Caco-2 (cell line): ENCODE measurements around the gene CRY2. TPM values are rescaled to one million over a fixed set of nuclear protein-coding genes. Genes with fewer than 3 reads are reported as not detected.

ENCODE experiments used
- BruUV-seq: library from RNA; stranded (reverse); fragments of 400-500 nt; replicated peaks from 2 replicates; lab custom pipeline; 2021; lab: Mats Ljungman, UMichigan
- CTCF ChIA-PET: fragments of 300-600 bp; sonication (Branson Sonifier 250); formaldehyde crosslinking; loops from one replicate; lab custom pipeline; 2022; ENCODE audit warnings: antibody characterized with exemption; lab: Charles Lee
- POLR2A ChIA-PET: fragments of 300-600 bp; sonication (Branson Sonifier 250); formaldehyde crosslinking; loops from one replicate; lab custom pipeline; 2022; ENCODE audit warnings: antibody characterized with exemption; lab: Charles Lee
- DNase-seq, 2 experiments: peaks; one replicate each; pipeline versions ENCODE4 v3.0.0 to v3.0.0-alpha.2; 2020 to 2022
- H3K27me3 ChIP-seq: replicated peaks from 2 replicates; pipeline ENCODE4 v1.6.0; 2011; ENCODE audit warnings: low read length; ENCODE audit not compliant: control insufficient read depth, insufficient read depth
- H3K36me3 ChIP-seq: 2 replicates; pipeline ENCODE4 v1.5.1; 2011; ENCODE audit warnings: low read length; ENCODE audit not compliant: control insufficient read depth, insufficient read depth
- H3K4me1 ChIP-seq: fragments of 250-450 bp; sonication (Bioruptor Pico); 2 replicates; pipeline ENCODE4 v1.5.1; 2020; ENCODE audit warnings: mild to moderate bottlenecking
- H3K4me3 ChIP-seq: 2 replicates; pipeline ENCODE4 v1.5.1; 2011; ENCODE audit warnings: low read depth, mild to moderate bottlenecking, control low read depth, low read length
- H3K9me3 ChIP-seq: fragments of 250-450 bp; sonication (Bioruptor Pico); 2 replicates; pipeline ENCODE4 v1.5.1; 2020; ENCODE audit warnings: mild to moderate bottlenecking, moderate library complexity
- H3K27ac Mint-ChIP-seq: one replicate; pipeline ENCODE4 v1.8.0; 2022; ENCODE audit warnings: mixed read lengths; ENCODE audit not compliant: unreplicated experiment
- H3K27me3 Mint-ChIP-seq: one replicate; pipeline ENCODE4 v1.8.0; 2022; ENCODE audit warnings: mixed read lengths; ENCODE audit not compliant: insufficient read depth, unreplicated experiment
- H3K36me3 Mint-ChIP-seq: one replicate; pipeline ENCODE4 v1.8.0; 2022; ENCODE audit warnings: mild to moderate bottlenecking, mixed read lengths; ENCODE audit not compliant: insufficient read depth, unreplicated experiment
- H3K4me1 Mint-ChIP-seq: one replicate; pipeline ENCODE4 v1.8.0; 2022; ENCODE audit warnings: low read depth, mixed read lengths; ENCODE audit not compliant: unreplicated experiment
- H3K4me3 Mint-ChIP-seq: one replicate; pipeline ENCODE4 v1.8.0; 2022; ENCODE audit warnings: mild to moderate bottlenecking, moderate library complexity, mixed read lengths; ENCODE audit not compliant: unreplicated experiment
- H3K9me3 Mint-ChIP-seq: one replicate; pipeline ENCODE4 v1.8.0; 2022; ENCODE audit warnings: mixed read lengths; ENCODE audit not compliant: unreplicated experiment
- CTCF ChIP-seq, 2 experiments: fragments of 200-600 bp in 1 of 2; IDR thresholded peaks; 1 replicate in 1 of 2; 2 replicates in 1 of 2; pipeline versions ENCODE4 v1.5.1 to v1.8.0; 2011 to 2022; ENCODE audit warnings: antibody characterized with exemption in 1 of 2, control low read depth in 1 of 2, inconsistent platforms in 1 of 2, low read depth in 1 of 2, low read length in 1 of 2, mild to moderate bottlenecking in 1 of 2, moderate library complexity in 1 of 2; ENCODE audit not compliant: insufficient read depth in 1 of 2, severe bottlenecking in 1 of 2, unreplicated experiment in 1 of 2
- intact Hi-C: fragments of 100-400 bp; cut with micrococcal nuclease; formaldehyde crosslinking; loops from one replicate; pipeline ENCODE4 v1.10.0; 2022; ENCODE audit not compliant: unreplicated experiment
- total RNA-seq: library from RNA; stranded (reverse); gene quantifications from 2 replicates; pipeline ENCODE4 v1.2.3, GENCODE V29; 2022

CRY2 gene
- total RNA-seq, 1 experiment from 2014 or later = 28.5 TPM

- intact Hi-C loops = no loop called here
- POLR2A ChIA-PET = no interaction called here
- Histone ChIP-seq H3K36me3 (peaks cover 5% of the 10 kb centered on the region), H3K27me3 (no peaks in the 10 kb centered on the region), H3K4me3 (no peak overlapping the region), H3K9me3 (no peaks in the 10 kb centered on the region), H3K4me1 (no peaks in the 10 kb centered on the region)
- BruUV-seq = no TSS peak
- H3K4me3 Mint-ChIP-seq = no peak overlapping the region
- CTCF ChIA-PET = no interaction called here
- H3K27ac Mint-ChIP-seq = no peak overlapping the region
- H3K27me3 Mint-ChIP-seq = no peaks in the 10 kb centered on the region
- no peaks in the 10 kb centered on the region for H3K9me3 Mint-ChIP-seq
- TF ChIP-seq CTCF (IDR thresholded peaks at IDR 0.05; ENCODE audit: insufficient read depth in 1 of 2, low read depth in 1 of 2, low read length in 1 of 2, severe bottlenecking in 1 of 2, unreplicated experiment in 1 of 2) = no peak
- no peak for DNase-seq
- H3K4me1 Mint-ChIP-seq = no peaks in the 10 kb centered on the region
- peaks cover 36% of the 10 kb centered on the region for H3K36me3 Mint-ChIP-seq
These were observed 23.4 kb downstream of the CRY2 start for GRCh38 chr11:45870706-45871105.

DNA sequence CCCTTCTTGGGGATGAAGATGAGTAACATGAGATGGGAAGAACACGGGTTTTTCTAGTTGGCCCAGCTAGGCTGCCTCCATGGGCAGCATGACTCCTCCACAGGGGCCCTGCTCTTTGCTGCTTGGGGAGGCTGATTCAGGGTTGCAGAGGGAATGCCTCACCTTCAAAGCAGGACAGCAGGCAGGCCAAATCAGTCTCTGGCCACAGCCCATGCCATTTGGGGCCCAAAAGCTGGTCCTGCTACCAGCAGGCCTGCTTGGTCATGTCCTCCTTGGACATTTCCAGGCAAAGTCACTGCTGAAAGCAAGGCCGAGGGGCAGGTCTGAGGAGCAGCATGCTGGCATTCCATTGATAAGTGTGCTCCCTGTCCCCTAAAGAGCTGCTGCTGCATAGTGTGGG, 24.4 kb downstream of the CRY2 start:
- Histone ChIP-seq H3K9me3 (no peaks in the 10 kb centered on the region), H3K27me3 (no peaks in the 10 kb centered on the region), H3K36me3 (peaks cover 5% of the 10 kb centered on the region), H3K4me1 (no peaks in the 10 kb centered on the region), H3K4me3 (no peak overlapping the region)
- H3K4me3 Mint-ChIP-seq = no peak overlapping the region
- intact Hi-C loops = loop anchor here (1.0 kb wide), 1 partner anchor 135 kb away; no protein-coding TSS in a partner anchor
- no peak for DNase-seq
- H3K4me1 Mint-ChIP-seq = no peaks in the 10 kb centered on the region
- no peaks in the 10 kb centered on the region for H3K27me3 Mint-ChIP-seq
- H3K27ac Mint-ChIP-seq = no peak overlapping the region
- TF ChIP-seq CTCF (IDR thresholded peaks at IDR 0.05; ENCODE audit: insufficient read depth in 1 of 2, low read depth in 1 of 2, low read length in 1 of 2, severe bottlenecking in 1 of 2, unreplicated experiment in 1 of 2) = no peak
- H3K36me3 Mint-ChIP-seq = peaks cover 36% of the 10 kb centered on the region
- CTCF ChIA-PET = interaction anchor here (2.1 kb wide), 1 partner anchor 135 kb away, joined by 5 read pairs; no protein-coding TSS in a partner anchor
- H3K9me3 Mint-ChIP-seq = no peaks in the 10 kb centered on the region
- BruUV-seq = no TSS peak
- POLR2A ChIA-PET = no interaction called here

GRCh38 chr11:45872651-45873356, 25.5 kb downstream of the CRY2 start:
- intact Hi-C loops = loop anchor here (1.0 kb wide), 1 partner anchor 133 kb away; no protein-coding TSS in a partner anchor
- Histone ChIP-seq H3K9me3 (no peaks in the 10 kb centered on the region), H3K4me1 (no peaks in the 10 kb centered on the region), H3K36me3 (peaks cover 6% of the 10 kb centered on the region), H3K4me3 (no peak overlapping the region), H3K27me3 (no peaks in the 10 kb centered on the region)
- ChIA-PET CTCF (interaction anchor here (2.1 kb wide), 1 partner anchor 134 kb away, joined by 5 read pairs; no protein-coding TSS in a partner anchor), POLR2A (no interaction called here)
- no TSS peak for BruUV-seq
- H3K27me3 Mint-ChIP-seq = no peaks in the 10 kb centered on the region
- DNase-seq = peak; percentile 57 to 68
- H3K4me1 Mint-ChIP-seq = no peaks in the 10 kb centered on the region
- H3K36me3 Mint-ChIP-seq = peaks cover 32% of the 10 kb centered on the region
- no peak overlapping the region for H3K27ac Mint-ChIP-seq
- no peaks in the 10 kb centered on the region for H3K9me3 Mint-ChIP-seq
- peak; percentile 60 to 74 for TF ChIP-seq CTCF (IDR thresholded peaks at IDR 0.05; ENCODE audit: insufficient read depth in 1 of 2, low read depth in 1 of 2, low read length in 1 of 2, severe bottlenecking in 1 of 2, unreplicated experiment in 1 of 2)
- H3K4me3 Mint-ChIP-seq = no peak overlapping the region
